Breast epithelium (tissue), 4 donors: ENCODE data around the gene ROS1. TPM values are rescaled to one million over a fixed set of nuclear protein-coding genes. Genes with fewer than 3 reads are reported as not detected.

Source experiments
- DNase-seq, 2 donors: peaks; one replicate each; pipeline ENCODE4 v3.0.0-alpha.2; 2019; ENCODE audit warnings: low spot score in 2 of 2
- H3K27ac ChIP-seq, 2 donors: fragments of 200-600 bp; sonication (generic) in 1 of 2; one replicate each; pipeline ENCODE4 v1.5.1; 2016 to 2019; ENCODE audit warnings: mild to moderate bottlenecking in 1 of 2
- H3K27me3 ChIP-seq, 2 donors: fragments of 200-600 bp; sonication (generic) in 1 of 2; one replicate each; pipeline versions ENCODE4 v1.5.1 to v1.6.0; 2017 to 2019; ENCODE audit warnings: control low read depth in 1 of 2, mild to moderate bottlenecking in 1 of 2
- H3K36me3 ChIP-seq: fragments of 200-600 bp; one replicate; pipeline ENCODE4 v1.5.1; 2019
- H3K4me1 ChIP-seq, 2 donors: fragments of 200-600 bp; sonication (generic); one replicate each; pipeline ENCODE4 v1.5.1; 2016 to 2019; ENCODE audit warnings: control low read depth in 1 of 2
- H3K4me3 ChIP-seq, 3 donors: fragments of 200-600 bp; sonication (generic); 1 replicate in 2 of 3; 2 replicates in 1 of 3; pipeline ENCODE4 v1.5.1; 2016 to 2019; ENCODE audit warnings: mild to moderate bottlenecking in 3 of 3, moderate library complexity in 2 of 3
- H3K9me3 ChIP-seq, 2 donors: fragments of 200-600 bp; sonication (generic) in 1 of 2; one replicate each; pipeline ENCODE4 v1.5.1; 2016 to 2019; ENCODE audit warnings: control low read depth in 1 of 2
- POLR2A ChIP-seq: fragments of 450-650 bp; IDR thresholded peaks from one replicate; pipeline ENCODE4 v1.6.1; 2016; ENCODE audit warnings: antibody characterized with exemption, mild to moderate bottlenecking, moderate library complexity
- POLR2AphosphoS5 ChIP-seq, 3 donors: sonication (generic); formaldehyde crosslinking; IDR thresholded peaks; one replicate each; pipeline ENCODE4 v1.6.1; 2017; ENCODE audit warnings: antibody characterized with exemption in 3 of 3
- intact Hi-C: fragments of 100-400 bp; cut with DNase I; formaldehyde crosslinking; loops from one replicate; pipeline ENCODE4 v1.15.1; 2023; ENCODE audit warnings: low total_unique reads
- total RNA-seq, 3 donors: library from RNA; depleted of rRNA; stranded (reverse); fragments of >200 nt; gene quantifications; one replicate each; pipeline ENCODE4 v1.1.0, GENCODE V29; 2016
- TF ChIP-seq, protein P1 (sequence below), 3 donors: fragments of 450-650 bp; IDR thresholded peaks; one replicate each; pipeline ENCODE4 v1.5.1; 2016 to 2017; ENCODE audit warnings: antibody characterized with exemption in 3 of 3, mild to moderate bottlenecking in 3 of 3, moderate library complexity in 3 of 3

ROS1 gene
- total RNA-seq, 3 donors from 2014 or later = under 0.01 TPM; not detected in 2

GRCh38 chr6:117265410-117266256 lies 160.1 kb downstream of the ROS1 start, which contains the start of gene VGLL2:
Gene VGLL2 (plus strand): TSS chr6:117265558. CDS start chr6:117265764, 206 bp downstream.
- Histone ChIP-seq H3K27me3 (peaks cover 0 to 94% of the 10 kb centered on the region in 2 donors), H3K9me3 (no peaks in the 10 kb centered on the region), H3K36me3 (no peaks in the 10 kb centered on the region), H3K27ac (no peak within 1 kb of the TSS), H3K4me1 (peaks cover 3 to 5% of the 10 kb centered on the region in 2 donors), H3K4me3 (peak within 1 kb of the TSS; percentile 26 to 69 (median 45))
- DNase-seq = no peak
- intact Hi-C loops = loop anchor here (5.0 kb wide), 1 partner anchor 832 kb away; no protein-coding TSS in a partner anchor
- TF ChIP-seq, protein P1, sequence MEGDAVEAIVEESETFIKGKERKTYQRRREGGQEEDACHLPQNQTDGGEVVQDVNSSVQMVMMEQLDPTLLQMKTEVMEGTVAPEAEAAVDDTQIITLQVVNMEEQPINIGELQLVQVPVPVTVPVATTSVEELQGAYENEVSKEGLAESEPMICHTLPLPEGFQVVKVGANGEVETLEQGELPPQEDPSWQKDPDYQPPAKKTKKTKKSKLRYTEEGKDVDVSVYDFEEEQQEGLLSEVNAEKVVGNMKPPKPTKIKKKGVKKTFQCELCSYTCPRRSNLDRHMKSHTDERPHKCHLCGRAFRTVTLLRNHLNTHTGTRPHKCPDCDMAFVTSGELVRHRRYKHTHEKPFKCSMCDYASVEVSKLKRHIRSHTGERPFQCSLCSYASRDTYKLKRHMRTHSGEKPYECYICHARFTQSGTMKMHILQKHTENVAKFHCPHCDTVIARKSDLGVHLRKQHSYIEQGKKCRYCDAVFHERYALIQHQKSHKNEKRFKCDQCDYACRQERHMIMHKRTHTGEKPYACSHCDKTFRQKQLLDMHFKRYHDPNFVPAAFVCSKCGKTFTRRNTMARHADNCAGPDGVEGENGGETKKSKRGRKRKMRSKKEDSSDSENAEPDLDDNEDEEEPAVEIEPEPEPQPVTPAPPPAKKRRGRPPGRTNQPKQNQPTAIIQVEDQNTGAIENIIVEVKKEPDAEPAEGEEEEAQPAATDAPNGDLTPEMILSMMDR (IDR thresholded peaks at IDR 0.05) = no peak
- no peak for TF ChIP-seq POLR2AphosphoS5 (IDR thresholded peaks at IDR 0.05)
- no peak for TF ChIP-seq POLR2A

GRCh38 chr6:117264692-117265409 lies 160.9 kb downstream of the ROS1 start:
- Histone ChIP-seq H3K4me3 (peak overlapping the region; percentile 26 to 69 (median 45)), H3K4me1 (peaks cover 0 to 5% of the 10 kb centered on the region in 2 donors), H3K9me3 (no peaks in the 10 kb centered on the region), H3K27ac (no peak overlapping the region), H3K27me3 (peaks cover 0 to 87% of the 10 kb centered on the region in 2 donors), H3K36me3 (no peaks in the 10 kb centered on the region)
- TF ChIP-seq, protein P1 (IDR thresholded peaks at IDR 0.05) = no peak
- TF ChIP-seq POLR2A = no peak
- no peak for TF ChIP-seq POLR2AphosphoS5 (IDR thresholded peaks at IDR 0.05)
- intact Hi-C loops = loop anchor here (5.0 kb wide), 1 partner anchor 832 kb away; no protein-coding TSS in a partner anchor
- no peak for DNase-seq

DNA sequence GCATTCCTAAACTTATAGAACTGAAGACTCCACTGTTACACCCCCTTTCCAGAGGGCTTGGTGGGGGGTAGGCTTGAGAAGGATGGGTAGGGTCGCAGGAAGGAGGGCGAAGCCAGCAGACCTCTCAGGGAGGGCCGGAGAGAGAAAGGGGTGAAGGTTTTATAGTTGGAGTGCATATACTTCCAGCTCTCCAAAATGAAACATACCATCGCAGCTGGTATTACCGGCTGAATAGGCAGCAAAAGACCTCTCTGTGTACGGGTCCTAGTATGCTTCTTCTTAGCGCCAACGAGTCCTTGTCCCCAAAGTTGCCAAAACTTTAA lies 161.4 kb downstream of the ROS1 start:
- DNase-seq = no peak
- intact Hi-C loops = no loop called here
- Histone ChIP-seq H3K27ac (no peak overlapping the region), H3K4me1 (peaks cover 0 to 5% of the 10 kb centered on the region in 2 donors), H3K9me3 (no peaks in the 10 kb centered on the region), H3K4me3 (peak overlapping the region; percentile 26 to 69 (median 45)), H3K36me3 (no peaks in the 10 kb centered on the region), H3K27me3 (peaks cover 0 to 84% of the 10 kb centered on the region in 2 donors)
- TF ChIP-seq POLR2AphosphoS5 (IDR thresholded peaks at IDR 0.05) (no peak), POLR2A (no peak)
- TF ChIP-seq, protein P1 (IDR thresholded peaks at IDR 0.05) = no peak

DNA sequence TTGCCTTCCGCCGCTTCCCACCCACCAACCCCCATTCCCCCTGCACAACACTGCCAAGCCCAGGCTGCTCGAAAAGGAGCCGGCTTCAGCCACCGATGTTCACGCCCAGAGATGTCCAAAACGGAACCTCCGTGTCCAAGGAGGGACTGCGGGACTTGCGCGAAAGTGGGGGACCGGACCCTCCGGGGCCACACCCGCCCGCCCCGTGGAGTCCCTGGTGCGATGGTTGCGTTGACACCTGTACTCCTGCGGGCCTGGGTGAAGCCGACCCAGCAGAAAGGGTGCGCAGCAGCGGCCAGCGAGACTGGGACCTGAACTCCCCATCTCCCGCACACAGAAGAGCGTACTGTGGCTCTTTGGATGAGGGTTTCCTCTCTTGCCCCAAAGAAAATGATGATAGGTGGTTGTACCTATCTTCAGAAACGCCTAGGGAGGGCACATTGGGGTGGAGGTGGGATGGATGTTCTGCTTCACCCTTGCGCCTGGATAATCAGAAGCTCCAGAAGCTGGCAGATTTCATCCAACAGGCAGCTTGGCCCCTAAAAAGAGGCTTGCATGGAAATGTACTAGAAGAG lies 162.3 kb downstream of the ROS1 start:
- H3K27me3 ChIP-seq = peaks cover 0 to 75% of the 10 kb centered on the region in 2 donors

More for the DNA sequence above, 162.3 kb downstream of the ROS1 start:
- intact Hi-C loops = no loop called here
- H3K4me1 ChIP-seq = peaks cover 0 to 5% of the 10 kb centered on the region in 2 donors
- TF ChIP-seq POLR2A (no peak), POLR2AphosphoS5 (IDR thresholded peaks at IDR 0.05) (no peak)
- TF ChIP-seq, protein P1 (IDR thresholded peaks at IDR 0.05) = no peak
- no peak overlapping the region for H3K27ac ChIP-seq
- H3K4me3 ChIP-seq = no peak overlapping the region
- no peak for DNase-seq
- H3K36me3 ChIP-seq = no peaks in the 10 kb centered on the region
- H3K9me3 ChIP-seq = no peaks in the 10 kb centered on the region
